ENCODE measurements around the gene HSF5.
"Not testable (repeated sequence)": the region's sequence is repeated elsewhere in the genome, so short reads cannot be mapped to it uniquely, and the experiment has no call there.

Gene HSF5

GRCh38 chr17:58516644-58517377 lies 28.6 kb upstream of the HSF5 start:
- no peak for DNase-seq

DNA sequence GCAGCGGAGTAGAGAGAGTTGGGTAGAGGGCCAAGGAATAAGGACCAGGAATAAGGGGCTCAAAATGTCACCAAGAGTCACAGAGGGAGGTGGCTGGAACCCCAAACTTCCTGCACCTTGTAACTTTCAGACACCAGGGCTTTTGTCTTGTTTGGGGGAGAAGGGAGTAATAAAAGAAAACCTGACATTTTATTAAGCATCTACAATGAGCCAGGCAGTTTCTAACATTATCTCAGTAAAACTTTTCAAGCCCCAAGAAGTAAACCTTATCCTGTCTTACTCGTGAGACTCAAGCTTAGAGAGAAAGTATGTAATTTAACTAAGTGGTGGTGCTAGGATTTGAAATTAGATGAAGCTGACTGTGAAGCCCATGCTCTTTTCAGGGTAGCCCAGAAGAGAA lies 27.1 kb upstream of the HSF5 start:
- no peak for DNase-seq

- no peak for DNase-seq
Measured at GRCh38 chr17:58514770-58515157, 26.6 kb upstream of the HSF5 start.

DNA sequence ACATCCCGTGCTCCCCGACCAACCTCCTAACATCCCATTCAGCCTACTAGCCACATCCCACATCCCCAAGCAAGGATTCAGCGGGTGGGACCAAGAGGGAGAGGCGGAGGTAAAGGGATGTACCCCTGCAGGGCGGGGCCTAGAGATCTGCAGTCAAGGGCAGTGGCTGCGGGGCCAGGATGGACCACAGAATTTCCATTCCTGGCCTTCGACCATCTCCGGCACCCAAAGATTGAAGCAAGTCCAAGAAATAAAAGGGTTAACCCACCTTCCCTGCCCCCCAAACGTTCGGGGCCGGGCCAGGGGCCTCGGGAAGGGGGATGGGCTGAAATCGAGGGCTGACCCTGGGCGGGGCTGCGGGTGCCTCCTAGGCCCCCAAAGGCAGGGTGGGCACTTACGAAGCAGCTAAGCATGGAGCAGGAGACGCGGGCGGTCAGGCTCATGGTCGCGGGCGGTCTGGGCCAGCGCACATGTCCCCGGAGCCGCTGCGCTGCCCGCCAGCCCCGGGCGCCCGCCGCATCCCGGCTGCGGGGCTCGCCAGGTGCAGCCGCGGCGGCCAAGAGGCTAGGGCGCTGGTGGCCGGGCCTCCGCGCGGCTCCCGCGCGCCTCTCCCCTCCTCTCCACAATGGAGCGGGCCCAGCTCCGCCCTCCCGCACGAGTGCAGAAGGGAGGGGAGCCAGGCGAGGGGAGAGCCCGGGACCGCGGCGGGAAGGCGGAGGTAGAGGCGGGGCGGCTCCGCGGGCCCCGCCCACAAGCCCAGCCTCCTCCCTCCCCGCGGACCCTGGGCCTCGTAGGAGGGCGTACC lies 26.0 kb upstream of the HSF5 start, which contains the start of gene MTMR4:
Gene MTMR4, minus strand, starts transcription at position 674 of the 805 bp plus-strand sequence. Its CDS starts 231 bp downstream, at position 443.
- peak; percentile 84 for DNase-seq

- DNase-seq: no peak
Measured at GRCh38 chr17:58513267-58513964, 25.2 kb upstream of the HSF5 start.

DNA sequence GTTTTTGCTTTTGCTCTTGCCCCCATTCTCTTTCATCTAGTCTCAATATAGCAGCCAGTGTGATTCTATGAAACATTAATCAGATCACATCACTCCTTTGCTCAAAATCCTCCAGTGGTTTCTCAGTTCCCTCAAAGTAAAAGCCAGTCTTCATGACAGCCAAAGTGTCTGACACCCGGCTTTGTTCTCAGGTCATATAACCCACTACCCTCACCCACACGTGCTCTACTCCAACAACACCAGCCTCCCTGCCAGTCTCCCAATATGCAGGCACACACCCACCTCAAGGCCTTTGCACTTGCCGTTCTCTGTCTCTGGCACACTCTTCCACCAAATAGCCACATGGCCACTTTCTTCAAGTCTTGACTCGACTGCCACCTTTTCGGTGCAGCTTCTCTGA lies 21.9 kb upstream of the HSF5 start:
- no peak for DNase-seq

- no peak for DNase-seq
Measured at GRCh38 chr17:58508341-58509067, 20.3 kb upstream of the HSF5 start.

- no peak for DNase-seq
Measured at GRCh38 chr17:58507123-58507634, 19.0 kb upstream of the HSF5 start.

DNA sequence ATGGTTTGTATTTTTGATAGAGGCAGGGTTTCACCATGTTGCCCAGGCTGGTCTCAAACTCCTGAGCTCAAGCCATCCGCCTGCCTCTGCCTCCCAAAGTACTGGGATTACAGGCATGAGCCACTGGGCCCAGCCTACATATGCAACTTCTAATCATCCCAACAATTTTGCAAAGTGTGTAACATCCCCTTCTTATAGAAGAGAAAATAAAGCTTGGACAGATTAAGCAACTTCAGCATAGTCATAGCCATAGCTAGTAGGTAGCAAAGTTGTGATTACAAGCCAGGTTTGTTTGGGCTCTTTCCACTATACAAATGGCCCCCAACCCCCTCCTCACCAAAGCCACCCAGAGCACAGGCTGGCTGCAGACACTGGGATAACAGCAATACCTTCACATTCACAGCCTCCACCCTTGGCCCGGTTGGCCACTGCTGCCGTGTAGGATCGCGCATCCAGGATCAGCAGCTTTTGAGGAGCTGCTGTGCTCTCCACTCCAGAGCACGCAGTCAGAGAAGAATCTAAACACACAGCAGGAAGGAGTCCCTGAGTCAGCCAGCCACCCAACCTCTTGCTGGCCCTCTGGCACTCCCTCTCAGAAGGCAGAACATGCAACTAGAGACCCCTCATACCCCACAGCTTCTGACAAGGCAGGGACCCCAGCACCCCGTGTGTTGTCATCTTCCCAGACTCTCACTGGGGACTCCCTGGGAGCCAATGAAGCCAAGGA lies 18.3 kb upstream of the HSF5 start:
- DNase-seq: no peak

GRCh38 chr17:58504826-58505351 lies 16.7 kb upstream of the HSF5 start:
- DNase-seq: no peak

- DNase-seq: no peak
Measured at GRCh38 chr17:58503866-58504265, 15.7 kb upstream of the HSF5 start.

- DNase-seq: not testable (repeated sequence)
Measured at GRCh38 chr17:58503134-58503533, 14.9 kb upstream of the HSF5 start.

GRCh38 chr17:58501451-58501850 lies 13.2 kb upstream of the HSF5 start:
- no peak for DNase-seq

GRCh38 chr17:58498177-58498828 lies 10.1 kb upstream of the HSF5 start:
- DNase-seq: no peak

- DNase-seq: no peak
Measured at GRCh38 chr17:58493506-58493905, 5.3 kb upstream of the HSF5 start.

DNA sequence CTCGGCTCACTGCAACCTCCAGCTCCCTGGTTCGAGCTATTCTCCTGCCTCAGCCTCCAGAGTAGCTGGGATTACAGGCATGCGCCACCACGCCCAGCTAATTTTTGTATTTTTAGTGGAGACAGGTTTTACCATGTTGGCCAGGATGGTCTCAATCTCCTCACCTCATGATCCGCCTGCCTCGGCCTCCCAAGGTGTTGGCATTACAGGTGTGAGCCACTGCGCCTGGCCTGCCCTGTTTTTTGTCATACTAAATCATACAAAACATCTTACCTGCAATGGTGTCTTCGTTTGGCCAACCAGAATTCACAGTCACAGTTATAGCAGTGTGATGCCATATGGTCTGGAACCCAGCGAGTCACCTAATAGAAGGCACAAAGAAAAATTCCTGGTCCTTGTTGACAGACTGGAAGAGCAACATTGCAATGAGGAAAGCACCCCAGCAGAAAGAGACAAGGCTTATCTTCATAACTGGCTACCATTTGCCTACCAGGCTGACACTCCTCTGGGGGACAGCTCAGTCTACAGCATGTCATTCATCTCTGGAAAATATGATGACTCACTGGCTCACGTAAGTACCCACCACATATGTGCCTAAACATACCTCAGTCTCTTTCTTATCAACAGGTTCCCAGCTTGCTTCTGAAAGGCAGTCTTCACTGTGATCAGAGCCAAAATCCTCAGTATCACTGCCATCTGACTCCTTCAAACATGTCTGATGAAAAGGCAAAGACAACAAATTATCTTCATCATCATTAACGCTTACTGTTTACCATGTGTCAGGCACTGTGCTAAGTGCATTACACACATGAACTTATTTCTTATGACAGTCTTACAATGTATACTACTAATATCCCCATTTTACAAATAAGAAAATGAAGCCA lies 4.3 kb upstream of the HSF5 start:
- no peak for DNase-seq

GRCh38 chr17:58491510-58492045 lies 3.4 kb upstream of the HSF5 start:
- no peak for DNase-seq

DNA sequence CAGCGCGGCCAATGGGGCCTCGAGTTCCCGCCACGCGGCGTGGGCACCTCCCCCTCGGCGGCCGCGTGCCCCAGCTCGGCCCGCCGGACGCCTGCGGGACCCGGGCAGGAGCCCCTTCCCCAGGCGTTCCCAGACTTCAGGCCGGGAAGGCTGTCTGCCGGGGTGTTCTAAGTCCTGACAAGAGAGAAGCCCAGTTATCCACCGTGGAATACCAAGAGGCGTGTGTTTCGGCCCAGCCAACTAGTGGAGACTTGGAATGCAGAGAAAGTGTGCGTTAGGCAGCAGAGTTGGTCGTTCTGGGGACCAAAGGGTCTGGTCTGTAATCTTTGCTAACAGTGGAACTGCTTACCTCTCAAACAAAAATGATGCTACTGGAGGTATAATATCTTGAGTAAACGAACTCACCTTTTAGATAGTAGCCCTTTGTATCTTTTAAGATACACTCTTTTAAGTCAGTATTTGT lies 251 bp upstream of the HSF5 start:
- DNase-seq: no peak

DNA sequence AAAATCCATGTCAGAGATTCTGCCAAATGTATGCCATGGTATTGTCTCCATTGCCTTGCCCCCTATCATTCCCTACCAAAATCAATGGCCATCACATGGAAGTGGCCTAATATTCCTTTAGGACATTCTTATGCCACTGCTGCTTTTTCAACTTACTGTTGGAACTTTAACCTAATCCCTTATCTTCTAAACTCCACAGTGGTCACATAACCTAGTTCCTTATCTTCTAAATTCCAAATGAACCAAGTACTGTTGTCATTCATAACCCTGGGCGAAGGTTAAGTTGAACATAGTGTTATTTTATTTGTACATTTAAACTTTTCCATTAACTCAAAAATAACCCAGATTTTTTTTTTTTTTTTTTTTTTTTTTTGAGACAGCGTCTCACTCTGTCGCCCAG lies 3.6 kb downstream of the HSF5 start:
- no peak for DNase-seq

GRCh38 chr17:58481798-58482197 lies 6.4 kb downstream of the HSF5 start:
- not testable (repeated sequence) for DNase-seq
